B cell (primary cell): ENCODE measurements around the gene DHX9.

ENCODE experiments used
- EZH2 ChIP-seq: IDR thresholded peaks from 2 replicates; pipeline ENCODE4 v1.6.1; 2012; ENCODE audit warnings: borderline replicate concordance, low read depth, mild to moderate bottlenecking, moderate library complexity, low read length; ENCODE audit not compliant: insufficient read depth, poor library complexity, severe bottlenecking
- TF ChIP-seq, protein P1 (sequence below): fragments of 200-600 bp; IDR thresholded peaks from one replicate; pipeline ENCODE4 v1.8.0; 2022; ENCODE audit warnings: antibody characterized with exemption, mild to moderate bottlenecking

GRCh38 chr1:182845379-182845778 is 6.2 kb downstream of the DHX9 start:
- TF ChIP-seq, protein P1, sequence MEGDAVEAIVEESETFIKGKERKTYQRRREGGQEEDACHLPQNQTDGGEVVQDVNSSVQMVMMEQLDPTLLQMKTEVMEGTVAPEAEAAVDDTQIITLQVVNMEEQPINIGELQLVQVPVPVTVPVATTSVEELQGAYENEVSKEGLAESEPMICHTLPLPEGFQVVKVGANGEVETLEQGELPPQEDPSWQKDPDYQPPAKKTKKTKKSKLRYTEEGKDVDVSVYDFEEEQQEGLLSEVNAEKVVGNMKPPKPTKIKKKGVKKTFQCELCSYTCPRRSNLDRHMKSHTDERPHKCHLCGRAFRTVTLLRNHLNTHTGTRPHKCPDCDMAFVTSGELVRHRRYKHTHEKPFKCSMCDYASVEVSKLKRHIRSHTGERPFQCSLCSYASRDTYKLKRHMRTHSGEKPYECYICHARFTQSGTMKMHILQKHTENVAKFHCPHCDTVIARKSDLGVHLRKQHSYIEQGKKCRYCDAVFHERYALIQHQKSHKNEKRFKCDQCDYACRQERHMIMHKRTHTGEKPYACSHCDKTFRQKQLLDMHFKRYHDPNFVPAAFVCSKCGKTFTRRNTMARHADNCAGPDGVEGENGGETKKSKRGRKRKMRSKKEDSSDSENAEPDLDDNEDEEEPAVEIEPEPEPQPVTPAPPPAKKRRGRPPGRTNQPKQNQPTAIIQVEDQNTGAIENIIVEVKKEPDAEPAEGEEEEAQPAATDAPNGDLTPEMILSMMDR = no peak
- no peak for TF ChIP-seq EZH2
